HEK293T (cell line): ENCODE measurements around the gene NREP.

ENCODE experiments used
- ARNT ChIP-seq: fragments of 450-650 bp; IDR thresholded peaks from 2 replicates; pipeline ENCODE4 v1.6.1; 2017; ENCODE audit warnings: mild to moderate bottlenecking
- BHLHE40 ChIP-seq: fragments of 450-650 bp; IDR thresholded peaks from 2 replicates; pipeline ENCODE4 v1.6.1; 2016; ENCODE audit warnings: mild to moderate bottlenecking, moderate library complexity, borderline replicate concordance
- FOXA1 ChIP-seq: fragments of 450-650 bp; IDR thresholded peaks from 2 replicates; pipeline ENCODE4 v1.6.1; 2016; ENCODE audit warnings: mild to moderate bottlenecking
- FOXK2 ChIP-seq: fragments of 450-650 bp; IDR thresholded peaks from 2 replicates; pipeline ENCODE4 v1.6.1; 2016; ENCODE audit warnings: mild to moderate bottlenecking
- FOXM1 ChIP-seq: fragments of 450-650 bp; IDR thresholded peaks from 2 replicates; pipeline ENCODE4 v1.6.1; 2017; ENCODE audit warnings: mild to moderate bottlenecking, borderline replicate concordance
- HDGF ChIP-seq: fragments of 450-650 bp; IDR thresholded peaks from 2 replicates; pipeline ENCODE4 v1.6.1; 2017; ENCODE audit warnings: antibody characterized with exemption, borderline replicate concordance
- NFRKB ChIP-seq: fragments of 450-650 bp; IDR thresholded peaks from 2 replicates; pipeline ENCODE4 v1.6.1; 2016; ENCODE audit warnings: mild to moderate bottlenecking, moderate library complexity
- SP1 ChIP-seq: fragments of 450-650 bp; IDR thresholded peaks from 2 replicates; pipeline ENCODE4 v1.6.1; 2017
- SUZ12 ChIP-seq: fragments of 450-650 bp; IDR thresholded peaks from 2 replicates; pipeline ENCODE4 v1.6.1; 2016; ENCODE audit warnings: mild to moderate bottlenecking
- TARDBP ChIP-seq: fragments of 450-650 bp; IDR thresholded peaks from 2 replicates; pipeline ENCODE4 v1.6.1; 2016

- TF ChIP-seq TARDBP (no peak), FOXK2 (no peak), FOXM1 (no peak), BHLHE40 (no peak), SP1 (no peak), ARNT (no peak), NFRKB (no peak), FOXA1 (no peak), SUZ12 (no peak), HDGF (no peak)
Observed at GRCh38 chr5:111806753-111807152, 49.8 kb upstream of the NREP start.
